ENCODE results near the gene RPL15.
"Not testable (repeated sequence)": the region's sequence is repeated elsewhere in the genome, so short reads cannot be mapped to it uniquely, and the experiment has no call there.

Gene RPL15

GRCh38 chr3:23874359-23875112 lies 42.4 kb upstream of the RPL15 start:
- no peak overlapping the region for H3K4me3 ChIP-seq
- no peaks in the 10 kb centered on the region for H3K27me3 ChIP-seq
- H3K4me2 ChIP-seq: no peak overlapping the region
- no peak overlapping the region for H3K9ac ChIP-seq
- peaks cover 0 to 46% (median 35%) of the 10 kb centered on the region in 11 experiments; a peak in 19 of 22 replicates for H3K9me3 ChIP-seq (replicated peaks in 1 of 11)
- H3K27ac ChIP-seq: no peak overlapping the region
- H4K20me1 ChIP-seq: peaks cover 51 to 84% (median 73%) of the 10 kb centered on the region in 11 experiments; a peak in 20 of 22 replicates
- H3K4me1 ChIP-seq: peaks cover 0 to 8% (median 0%) of the 10 kb centered on the region in 10 experiments; a peak in 3 of 20 replicates
- peaks cover 29 to 62% (median 46%) of the 10 kb centered on the region in 11 experiments for H3K36me3 ChIP-seq
- TF ChIP-seq Cebpa-rat (IDR thresholded peaks at IDR 0.05): no peak

- TF ChIP-seq Cebpa-rat (IDR thresholded peaks at IDR 0.05): no peak
- Histone ChIP-seq H3K27ac (no peak overlapping the region), H3K9ac (no peak overlapping the region), H4K20me1 (peaks cover 51 to 84% (median 78%) of the 10 kb centered on the region in 11 experiments; a peak in 20 of 22 replicates), H3K4me3 (no peak overlapping the region), H3K4me2 (no peak overlapping the region), H3K27me3 (no peaks in the 10 kb centered on the region), H3K36me3 (peaks cover 26 to 60% (median 44%) of the 10 kb centered on the region in 11 experiments), H3K9me3 (replicated peaks in 1 of 11) (peaks cover 0 to 41% (median 28%) of the 10 kb centered on the region in 11 experiments; a peak in 19 of 22 replicates), H3K4me1 (peaks cover 0 to 8% (median 0%) of the 10 kb centered on the region in 10 experiments; a peak in 4 of 20 replicates)
These were observed 41.7 kb upstream of the RPL15 start for GRCh38 chr3:23875113-23875725.

- Histone ChIP-seq H3K4me3 (no peak overlapping the region), H3K9me3 (replicated peaks in 1 of 11) (peaks cover 0 to 38% (median 26%) of the 10 kb centered on the region in 11 experiments; a peak in 19 of 22 replicates), H3K36me3 (peaks cover 43 to 75% (median 55%) of the 10 kb centered on the region in 11 experiments), H3K4me2 (no peak overlapping the region), H4K20me1 (peaks cover 51 to 98% (median 86%) of the 10 kb centered on the region in 11 experiments; a peak in 20 of 22 replicates), H3K27me3 (no peaks in the 10 kb centered on the region), H3K4me1 (peaks cover 0 to 12% (median 0%) of the 10 kb centered on the region in 10 experiments; a peak in 4 of 20 replicates), H3K27ac (0 out of 22 replicates have a peak overlapping the region, but pooled peaks of 1 of the 11 experiments have one; percentile 13), H3K9ac (no peak overlapping the region)
- TF ChIP-seq Cebpa-rat (IDR thresholded peaks at IDR 0.05): no peak
These were observed 40.0 kb upstream of the RPL15 start for GRCh38 chr3:23876923-23877322.

- peaks cover 0 to 44% (median 29%) of the 10 kb centered on the region in 11 experiments; a peak in 19 of 22 replicates for H3K9me3 ChIP-seq (replicated peaks in 1 of 11)
- H3K27me3 ChIP-seq: no peaks in the 10 kb centered on the region
- peak overlapping the region in 1 of 11 experiments; percentile 13; a peak in 1 of 22 replicates for H3K27ac ChIP-seq
- no peak overlapping the region for H3K4me3 ChIP-seq
- peaks cover 0 to 12% (median 0%) of the 10 kb centered on the region in 10 experiments; a peak in 4 of 20 replicates for H3K4me1 ChIP-seq
- peaks cover 57 to 100% (median 92%) of the 10 kb centered on the region in 11 experiments; a peak in 21 of 22 replicates for H4K20me1 ChIP-seq
- H3K9ac ChIP-seq: no peak overlapping the region
- peaks cover 48 to 80% (median 60%) of the 10 kb centered on the region in 11 experiments for H3K36me3 ChIP-seq
- H3K4me2 ChIP-seq: no peak overlapping the region
- TF ChIP-seq Cebpa-rat (IDR thresholded peaks at IDR 0.05): 0 out of 22 replicates have a peak, but pooled peaks of 1 of the 11 experiments have one; percentile 17
These were observed 39.5 kb upstream of the RPL15 start for GRCh38 chr3:23877329-23877980.

- Histone ChIP-seq H3K27ac (no peak overlapping the region), H3K4me2 (no peak overlapping the region), H3K4me1 (peaks cover 0 to 9% (median 0%) of the 10 kb centered on the region in 10 experiments; a peak in 4 of 20 replicates), H4K20me1 (peaks cover 48 to 100% (median 97%) of the 10 kb centered on the region in 11 experiments; a peak in 21 of 22 replicates), H3K4me3 (no peak overlapping the region), H3K9me3 (replicated peaks in 1 of 11) (peaks cover 0 to 47% (median 32%) of the 10 kb centered on the region in 11 experiments; a peak in 19 of 22 replicates), H3K27me3 (no peaks in the 10 kb centered on the region), H3K9ac (no peak overlapping the region), H3K36me3 (peaks cover 55 to 93% (median 68%) of the 10 kb centered on the region in 11 experiments)
- no peak for TF ChIP-seq Cebpa-rat (IDR thresholded peaks at IDR 0.05)
These were observed 37.4 kb upstream of the RPL15 start for GRCh38 chr3:23879485-23879884.

- no peak overlapping the region for H3K27ac ChIP-seq
- no peaks in the 10 kb centered on the region for H3K27me3 ChIP-seq
- H3K9me3 ChIP-seq (replicated peaks in 1 of 11): peaks cover 0 to 47% (median 32%) of the 10 kb centered on the region in 11 experiments; a peak in 19 of 22 replicates
- peaks cover 44 to 100% (median 97%) of the 10 kb centered on the region in 11 experiments; a peak in 21 of 22 replicates for H4K20me1 ChIP-seq
- peaks cover 52 to 93% (median 73%) of the 10 kb centered on the region in 11 experiments for H3K36me3 ChIP-seq
- no peak overlapping the region for H3K4me3 ChIP-seq
- TF ChIP-seq Cebpa-rat (IDR thresholded peaks at IDR 0.05): no peak
- H3K4me2 ChIP-seq: no peak overlapping the region
- peaks cover 0 to 9% (median 0%) of the 10 kb centered on the region in 10 experiments; a peak in 4 of 20 replicates for H3K4me1 ChIP-seq
- no peak overlapping the region for H3K9ac ChIP-seq
These were observed 36.1 kb upstream of the RPL15 start for GRCh38 chr3:23880703-23881339.

- peaks cover 49 to 85% (median 67%) of the 10 kb centered on the region in 11 experiments for H3K36me3 ChIP-seq
These were observed 34.9 kb upstream of the RPL15 start for GRCh38 chr3:23881993-23882392.

GRCh38 chr3:23882487-23882918 lies 34.4 kb upstream of the RPL15 start:
- no peak overlapping the region for H3K4me2 ChIP-seq
- peaks cover 0 to 37% (median 28%) of the 10 kb centered on the region in 11 experiments; a peak in 19 of 22 replicates for H3K9me3 ChIP-seq (replicated peaks in 1 of 11)
- peaks cover 46 to 100% (median 97%) of the 10 kb centered on the region in 11 experiments for H4K20me1 ChIP-seq
- no peaks in the 10 kb centered on the region for H3K27me3 ChIP-seq
- TF ChIP-seq Cebpa-rat (IDR thresholded peaks at IDR 0.05): no peak
- peaks cover 45 to 85% (median 62%) of the 10 kb centered on the region in 11 experiments for H3K36me3 ChIP-seq
- no peak overlapping the region for H3K9ac ChIP-seq
- H3K27ac ChIP-seq: no peak overlapping the region
- H3K4me1 ChIP-seq: peaks cover 0 to 9% (median 0%) of the 10 kb centered on the region in 10 experiments; a peak in 2 of 20 replicates
- H3K4me3 ChIP-seq: no peak overlapping the region

More at GRCh38 chr3:23881993-23882392, 34.9 kb upstream of the RPL15 start:
- not testable (repeated sequence) for H3K27ac ChIP-seq, H3K4me3 ChIP-seq, H3K9ac ChIP-seq, H3K4me2 ChIP-seq, H3K4me1 ChIP-seq, H3K27me3 ChIP-seq
- Histone ChIP-seq H4K20me1 (peaks cover 46 to 100% (median 97%) of the 10 kb centered on the region in 11 experiments; a peak in 21 of 22 replicates), H3K9me3 (replicated peaks in 1 of 11) (peaks cover 0 to 42% (median 31%) of the 10 kb centered on the region in 11 experiments; a peak in 19 of 22 replicates)
